HepG2 (cell line): ENCODE data around the gene TBCD. TPM values are rescaled to one million over a fixed set of nuclear protein-coding genes. Genes with fewer than 3 reads are reported as not detected.

Source experiments
- ESRRA ChIP-seq: sonication (generic); formaldehyde crosslinking; IDR thresholded peaks from 2 replicates; pipeline ENCODE4 v1.5.1; 2020; ENCODE audit warnings: mild to moderate bottlenecking, low read depth, missing genetic modification reagents
- FOXJ3 ChIP-seq: sonication (generic); formaldehyde crosslinking; IDR thresholded peaks from 2 replicates; pipeline ENCODE4 v1.4.0; 2020; ENCODE audit warnings: missing genetic modification reagents, mild to moderate bottlenecking, borderline replicate concordance
- GATA4 ChIP-seq: sonication (generic); IDR thresholded peaks from 2 replicates; pipeline ENCODE4 v1.6.1; 2016; ENCODE audit warnings: antibody characterized with exemption, low read depth, borderline replicate concordance
- HES4 ChIP-seq: sonication (generic); formaldehyde crosslinking; IDR thresholded peaks from 2 replicates; pipeline ENCODE4 v1.9.0; 2021; ENCODE audit warnings: mild to moderate bottlenecking, missing genetic modification reagents, borderline replicate concordance
- KMT2A ChIP-seq: sonication (generic); formaldehyde crosslinking; IDR thresholded peaks from 2 replicates; pipeline ENCODE4 v1.4.0; 2020; ENCODE audit warnings: missing genetic modification reagents
- MATR3 ChIP-seq: sonication (generic); formaldehyde crosslinking; IDR thresholded peaks from 2 replicates; pipeline ENCODE4 v1.4.0; 2020; ENCODE audit warnings: missing genetic modification reagents
- MXD4 ChIP-seq: IDR thresholded peaks from 2 replicates; pipeline ENCODE4 v1.6.1; 2016; ENCODE audit warnings: mild to moderate bottlenecking, missing biosample characterization, missing genetic modification reagents
- PPARG ChIP-seq: conservative IDR thresholded peaks from 2 replicates; pipeline ENCODE4 v1.6.1; 2016; ENCODE audit warnings: missing biosample characterization, missing genetic modification reagents
- SRF ChIP-seq: IDR thresholded peaks from 2 replicates; pipeline ENCODE4 v1.6.1; 2011; ENCODE audit warnings: mild to moderate bottlenecking, low read depth, low read length, moderate library complexity
- U2AF1 ChIP-seq: fragments of 200-400 bp; formaldehyde crosslinking; optimal IDR thresholded peaks from 2 replicates; pipeline ENCODE3; 2017; ENCODE audit warnings: mild to moderate bottlenecking, low read depth, low read length
- ZKSCAN5 ChIP-seq: sonication (generic); formaldehyde crosslinking; IDR thresholded peaks from 2 replicates; pipeline ENCODE4 v1.5.1; 2020; ENCODE audit warnings: mild to moderate bottlenecking, missing genetic modification reagents
- ZNF550 ChIP-seq: sonication (generic); formaldehyde crosslinking; IDR thresholded peaks from 2 replicates; pipeline ENCODE4 v1.4.0; 2020; ENCODE audit warnings: mild to moderate bottlenecking, missing genetic modification reagents, borderline replicate concordance
- ZNF761 ChIP-seq: sonication (generic); formaldehyde crosslinking; conservative IDR thresholded peaks from 2 replicates; pipeline ENCODE4 v1.4.0; 2020; ENCODE audit warnings: mild to moderate bottlenecking, missing genetic modification reagents
- polyA plus RNA-seq, 8 experiments: library from polyadenylated mRNA; depleted of rRNA in 3 of 8; stranded (reverse) in 7 of 8; unstranded in 1 of 8; fragments of >200 nt; fragmentation: Illumina TruSeq in 4 of 8; extraction: Trizol in 4 of 8; gene quantifications; 2 replicates each; pipeline versions ENCODE4 v1.2.1 to v1.2.3, GENCODE V29; 2011 to 2016; ENCODE audit warnings: low read depth in 4 of 8, missing spikeins in 1 of 8, mixed read lengths in 1 of 8; ENCODE audit not compliant: insufficient read depth in 1 of 8
- total RNA-seq, 5 experiments: library from RNA; depleted of rRNA; stranded (reverse); fragments of >200 nt; fragmentation: Illumina TruSeq; extraction: Trizol; gene quantifications; 2 replicates each; pipeline ENCODE4 v1.2.3, GENCODE V29; 2016; ENCODE audit warnings: low read depth in 1 of 5
- TF ChIP-seq, protein P1 (sequence below): sonication (generic); formaldehyde crosslinking; IDR thresholded peaks from 2 replicates; pipeline ENCODE4 v1.4.0; 2020; ENCODE audit warnings: missing genetic modification reagents, mild to moderate bottlenecking, borderline replicate concordance
- TF ChIP-seq, protein P2 (sequence below): sonication (generic); formaldehyde crosslinking; conservative IDR thresholded peaks from 2 replicates; pipeline ENCODE4 v1.8.0; 2022; ENCODE audit warnings: low read depth, missing genetic modification reagents
- TF ChIP-seq, protein P3 (sequence below): sonication (generic); formaldehyde crosslinking; IDR thresholded peaks from 2 replicates; pipeline ENCODE4 v1.4.0; 2020; ENCODE audit warnings: missing genetic modification reagents
- TF ChIP-seq, protein P4 (sequence below): sonication (generic); formaldehyde crosslinking; IDR thresholded peaks from 2 replicates; pipeline ENCODE4 v1.5.1; 2020; ENCODE audit warnings: missing genetic modification reagents, mild to moderate bottlenecking, borderline replicate concordance
- TF ChIP-seq, protein P5 (sequence below): sonication (generic); formaldehyde crosslinking; IDR thresholded peaks from 2 replicates; pipeline ENCODE4 v1.9.0; 2022; ENCODE audit warnings: missing genetic modification reagents, mild to moderate bottlenecking, borderline replicate concordance
- TF ChIP-seq, protein P6 (sequence below): sonication (generic); formaldehyde crosslinking; IDR thresholded peaks from 2 replicates; pipeline ENCODE4 v1.8.1; 2023; ENCODE audit warnings: missing genetic modification reagents, inconsistent platforms, borderline replicate concordance

TBCD gene
- total and polyA plus RNA-seq, 2 of the 13 experiments (the other 11 are each of a cell fraction or from before 2014, with no cell fraction given): 33.9 to 54.8 TPM

DNA sequence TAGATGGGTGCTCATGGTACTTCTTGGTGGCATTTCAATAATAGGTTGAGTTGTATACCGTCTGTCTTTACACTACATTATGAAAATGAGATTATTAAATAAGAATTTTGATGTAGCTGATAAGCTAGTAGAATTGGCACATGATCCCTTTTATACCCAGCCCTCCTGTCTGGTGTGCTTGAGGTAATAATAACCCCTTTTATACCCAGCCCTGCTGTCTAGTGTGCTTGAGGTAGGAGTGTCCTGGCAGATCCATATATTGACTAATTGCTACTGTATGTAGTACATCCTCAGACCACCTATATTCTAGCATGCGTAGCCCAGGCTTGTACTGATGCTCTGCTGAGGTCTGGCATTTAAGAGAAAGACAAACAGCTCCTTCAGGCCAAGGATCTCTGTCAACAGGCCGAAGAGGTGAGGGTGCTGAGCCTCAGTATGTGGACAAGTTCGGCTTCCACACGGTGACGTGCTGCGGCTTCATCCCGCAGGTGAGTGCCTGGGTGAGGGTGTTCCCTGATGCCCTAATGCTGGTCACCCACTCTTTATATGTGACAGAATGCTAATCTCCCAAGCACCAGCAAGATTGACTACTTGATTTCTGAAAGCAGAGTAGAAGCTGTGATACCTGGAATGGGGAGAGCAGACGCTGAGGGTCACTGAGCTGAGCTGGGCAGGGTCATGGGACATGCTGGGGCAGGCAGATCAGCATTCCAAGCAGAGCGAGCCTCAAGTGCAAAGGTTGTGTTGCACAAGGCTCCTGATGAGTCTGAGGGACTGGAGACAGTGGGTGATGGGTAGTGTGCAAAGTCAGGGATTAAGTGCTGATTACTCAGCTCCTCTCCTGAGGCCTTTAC lies 10.7 kb upstream of the TBCD start (continued):
- TF ChIP-seq FOXJ3 (CRISPR knock-in tag) (peak; percentile 49; the same call in 1 of the 2 replicates), PPARG (peak; percentile 81), HES4 (CRISPR knock-in tag) (no peak), SRF (no peak), GATA4 (no peak), MATR3 (CRISPR knock-in tag) (no peak), ZNF550 (CRISPR knock-in tag) (no peak), ESRRA (CRISPR knock-in tag) (peak; percentile 96), KMT2A (CRISPR knock-in tag) (peak; percentile 74; the same call in 1 of the 2 replicates), U2AF1 (no peak), MXD4 (no peak), ZNF761 (CRISPR knock-in tag) (0 out of 2 replicates have a peak, but pooled peaks have one; percentile 73), ZKSCAN5 (CRISPR knock-in tag) (no peak)
- TF ChIP-seq, protein P1, sequence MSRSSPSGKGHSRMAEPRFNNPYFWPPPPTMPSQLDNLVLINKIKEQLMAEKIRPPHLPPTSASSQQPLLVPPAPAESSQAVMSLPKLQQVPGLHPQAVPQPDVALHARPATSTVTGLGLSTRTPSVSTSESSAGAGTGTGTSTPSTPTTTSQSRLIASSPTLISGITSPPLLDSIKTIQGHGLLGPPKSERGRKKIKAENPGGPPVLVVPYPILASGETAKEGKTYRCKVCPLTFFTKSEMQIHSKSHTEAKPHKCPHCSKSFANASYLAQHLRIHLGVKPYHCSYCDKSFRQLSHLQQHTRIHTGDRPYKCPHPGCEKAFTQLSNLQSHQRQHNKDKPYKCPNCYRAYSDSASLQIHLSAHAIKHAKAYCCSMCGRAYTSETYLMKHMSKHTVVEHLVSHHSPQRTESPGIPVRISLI: 0 out of 2 replicates have a peak, but pooled peaks have one; percentile 20
- TF ChIP-seq, protein P2, sequence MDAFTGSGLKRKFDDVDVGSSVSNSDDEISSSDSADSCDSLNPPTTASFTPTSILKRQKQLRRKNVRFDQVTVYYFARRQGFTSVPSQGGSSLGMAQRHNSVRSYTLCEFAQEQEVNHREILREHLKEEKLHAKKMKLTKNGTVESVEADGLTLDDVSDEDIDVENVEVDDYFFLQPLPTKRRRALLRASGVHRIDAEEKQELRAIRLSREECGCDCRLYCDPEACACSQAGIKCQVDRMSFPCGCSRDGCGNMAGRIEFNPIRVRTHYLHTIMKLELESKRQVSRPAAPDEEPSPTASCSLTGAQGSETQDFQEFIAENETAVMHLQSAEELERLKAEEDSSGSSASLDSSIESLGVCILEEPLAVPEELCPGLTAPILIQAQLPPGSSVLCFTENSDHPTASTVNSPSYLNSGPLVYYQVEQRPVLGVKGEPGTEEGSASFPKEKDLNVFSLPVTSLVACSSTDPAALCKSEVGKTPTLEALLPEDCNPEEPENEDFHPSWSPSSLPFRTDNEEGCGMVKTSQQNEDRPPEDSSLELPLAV (CRISPR knock-in tag): no peak
- TF ChIP-seq, protein P3, sequence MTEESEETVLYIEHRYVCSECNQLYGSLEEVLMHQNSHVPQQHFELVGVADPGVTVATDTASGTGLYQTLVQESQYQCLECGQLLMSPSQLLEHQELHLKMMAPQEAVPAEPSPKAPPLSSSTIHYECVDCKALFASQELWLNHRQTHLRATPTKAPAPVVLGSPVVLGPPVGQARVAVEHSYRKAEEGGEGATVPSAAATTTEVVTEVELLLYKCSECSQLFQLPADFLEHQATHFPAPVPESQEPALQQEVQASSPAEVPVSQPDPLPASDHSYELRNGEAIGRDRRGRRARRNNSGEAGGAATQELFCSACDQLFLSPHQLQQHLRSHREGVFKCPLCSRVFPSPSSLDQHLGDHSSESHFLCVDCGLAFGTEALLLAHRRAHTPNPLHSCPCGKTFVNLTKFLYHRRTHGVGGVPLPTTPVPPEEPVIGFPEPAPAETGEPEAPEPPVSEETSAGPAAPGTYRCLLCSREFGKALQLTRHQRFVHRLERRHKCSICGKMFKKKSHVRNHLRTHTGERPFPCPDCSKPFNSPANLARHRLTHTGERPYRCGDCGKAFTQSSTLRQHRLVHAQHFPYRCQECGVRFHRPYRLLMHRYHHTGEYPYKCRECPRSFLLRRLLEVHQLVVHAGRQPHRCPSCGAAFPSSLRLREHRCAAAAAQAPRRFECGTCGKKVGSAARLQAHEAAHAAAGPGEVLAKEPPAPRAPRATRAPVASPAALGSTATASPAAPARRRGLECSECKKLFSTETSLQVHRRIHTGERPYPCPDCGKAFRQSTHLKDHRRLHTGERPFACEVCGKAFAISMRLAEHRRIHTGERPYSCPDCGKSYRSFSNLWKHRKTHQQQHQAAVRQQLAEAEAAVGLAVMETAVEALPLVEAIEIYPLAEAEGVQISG (CRISPR knock-in tag): peak; percentile 86
- TF ChIP-seq, protein P4, sequence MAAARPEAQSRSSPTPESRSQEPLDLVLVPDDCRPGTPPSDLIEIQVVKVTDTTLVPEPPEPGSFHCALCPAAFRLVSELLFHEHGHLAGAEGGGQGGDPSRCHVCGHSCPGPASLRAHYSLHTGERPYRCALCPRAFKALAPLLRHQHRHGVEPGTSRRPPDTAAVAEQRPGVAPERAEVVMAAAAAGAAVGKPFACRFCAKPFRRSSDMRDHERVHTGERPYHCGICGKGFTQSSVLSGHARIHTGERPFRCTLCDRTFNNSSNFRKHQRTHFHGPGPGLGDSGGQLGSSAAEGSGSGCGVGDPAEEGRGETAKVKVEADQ: no peak
- TF ChIP-seq, protein P5, sequence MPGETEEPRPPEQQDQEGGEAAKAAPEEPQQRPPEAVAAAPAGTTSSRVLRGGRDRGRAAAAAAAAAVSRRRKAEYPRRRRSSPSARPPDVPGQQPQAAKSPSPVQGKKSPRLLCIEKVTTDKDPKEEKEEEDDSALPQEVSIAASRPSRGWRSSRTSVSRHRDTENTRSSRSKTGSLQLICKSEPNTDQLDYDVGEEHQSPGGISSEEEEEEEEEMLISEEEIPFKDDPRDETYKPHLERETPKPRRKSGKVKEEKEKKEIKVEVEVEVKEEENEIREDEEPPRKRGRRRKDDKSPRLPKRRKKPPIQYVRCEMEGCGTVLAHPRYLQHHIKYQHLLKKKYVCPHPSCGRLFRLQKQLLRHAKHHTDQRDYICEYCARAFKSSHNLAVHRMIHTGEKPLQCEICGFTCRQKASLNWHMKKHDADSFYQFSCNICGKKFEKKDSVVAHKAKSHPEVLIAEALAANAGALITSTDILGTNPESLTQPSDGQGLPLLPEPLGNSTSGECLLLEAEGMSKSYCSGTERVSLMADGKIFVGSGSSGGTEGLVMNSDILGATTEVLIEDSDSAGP (CRISPR knock-in tag): peak; percentile 78
- TF ChIP-seq, protein P6, sequence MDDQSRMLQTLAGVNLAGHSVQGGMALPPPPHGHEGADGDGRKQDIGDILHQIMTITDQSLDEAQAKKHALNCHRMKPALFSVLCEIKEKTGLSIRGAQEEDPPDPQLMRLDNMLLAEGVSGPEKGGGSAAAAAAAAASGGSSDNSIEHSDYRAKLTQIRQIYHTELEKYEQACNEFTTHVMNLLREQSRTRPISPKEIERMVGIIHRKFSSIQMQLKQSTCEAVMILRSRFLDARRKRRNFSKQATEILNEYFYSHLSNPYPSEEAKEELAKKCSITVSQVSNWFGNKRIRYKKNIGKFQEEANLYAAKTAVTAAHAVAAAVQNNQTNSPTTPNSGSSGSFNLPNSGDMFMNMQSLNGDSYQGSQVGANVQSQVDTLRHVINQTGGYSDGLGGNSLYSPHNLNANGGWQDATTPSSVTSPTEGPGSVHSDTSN: no peak
